OCI-LY3 (cell line): Measurements from ENCODE around the gene APBB1IP.
"Not testable (repeated sequence)": the region's sequence is repeated elsewhere in the genome, so short reads cannot be mapped to it uniquely, and the experiment has no call there.

Experiments used
- H2AFZ ChIP-seq: fragments of 200-600, 300-600 bp; shearing (Covaris generic); 2 replicates; pipeline ENCODE4 v1.6.0; 2014; ENCODE audit warnings: antibody characterized with exemption, low read depth, low read length
- H3K27ac ChIP-seq: fragments of 200-600, 300-600 bp; sonication (generic); 2 replicates; pipeline ENCODE4 v1.5.1; 2014; ENCODE audit warnings: mild to moderate bottlenecking, low read length, moderate library complexity, mixed read lengths
- H3K27me3 ChIP-seq: fragments of 200-600, 300-600 bp; sonication (generic); 2 replicates; pipeline ENCODE4 v1.6.1; 2014; ENCODE audit warnings: low read depth, low read length, mixed read lengths
- H3K36me3 ChIP-seq: fragments of 200-600, 300-600 bp; sonication (generic); replicated peaks from 2 replicates; pipeline ENCODE3; 2014; ENCODE audit warnings: low read depth, low read length, mixed read lengths
- H3K4me1 ChIP-seq: fragments of 300-600, 200-600 bp; sonication (generic); 2 replicates; pipeline ENCODE4 v1.6.1; 2014; ENCODE audit warnings: low read length, mixed read lengths
- H3K4me2 ChIP-seq: fragments of 200-600, 300-600 bp; sonication (generic); 2 replicates; pipeline ENCODE4 v1.6.1; 2014; ENCODE audit warnings: low read length, mixed read lengths
- H3K4me3 ChIP-seq: fragments of 300-600, 200-600 bp; sonication (generic); 2 replicates; pipeline ENCODE4 v1.5.1; 2014; ENCODE audit warnings: antibody characterized with exemption, mild to moderate bottlenecking, low read length, moderate library complexity
- H3K79me2 ChIP-seq: fragments of 300-600, 200-600 bp; shearing (Covaris generic); 2 replicates; pipeline ENCODE4 v1.6.1; 2014; ENCODE audit warnings: mild to moderate bottlenecking, low read length, mixed read lengths
- H3K9ac ChIP-seq: fragments of 300-600, 200-600 bp; shearing (Covaris generic); 2 replicates; pipeline ENCODE4 v1.6.0; 2014; ENCODE audit warnings: mild to moderate bottlenecking, low read length, moderate library complexity
- H3K9me3 ChIP-seq: fragments of 200-600, 300-600 bp; shearing (Covaris generic); 2 replicates; pipeline ENCODE4 v1.6.1; 2014; ENCODE audit warnings: low read length, mixed read lengths; ENCODE audit not compliant: insufficient read depth
- H4K20me1 ChIP-seq: fragments of 200-600, 300-600 bp; sonication (generic); 2 replicates; pipeline ENCODE4 v1.6.1; 2016; ENCODE audit warnings: low read length, mixed read lengths; ENCODE audit not compliant: insufficient read depth
- EZH2phosphoT487 ChIP-seq: fragments of 200-600 bp; shearing (Covaris generic); IDR thresholded peaks from 2 replicates; pipeline ENCODE4 v1.6.1; 2018; ENCODE audit warnings: antibody characterized with exemption, mixed run types, low read depth
- TF ChIP-seq, protein P1 (sequence below): fragments of 200-600, 300-600 bp; sonication (generic); IDR thresholded peaks from 2 replicates; pipeline ENCODE4 v1.5.1; 2014; ENCODE audit warnings: antibody characterized with exemption, low read length, low read depth

APBB1IP gene

DNA sequence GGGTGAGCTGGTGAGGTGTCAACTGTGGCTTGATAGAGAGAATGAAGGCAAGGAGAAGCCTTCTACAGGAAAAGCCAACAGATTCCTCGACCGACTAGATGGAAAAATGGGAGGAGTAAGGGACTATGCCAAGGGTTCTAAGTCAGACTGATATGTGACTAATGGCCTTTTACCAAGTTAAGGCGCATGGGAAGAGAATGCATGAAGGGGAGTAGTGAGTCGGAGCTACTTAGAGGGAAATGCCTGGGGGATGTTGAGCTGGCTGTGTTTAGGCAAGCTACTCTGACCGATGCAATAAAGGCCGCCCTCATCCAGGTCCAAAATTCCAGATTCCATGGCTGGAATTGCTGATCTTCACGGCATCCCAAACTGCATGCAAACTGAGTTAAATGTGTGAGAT is 48.2 kb downstream of the APBB1IP start:
- Histone ChIP-seq H4K20me1 (peaks cover 4% of the 10 kb centered on the region; the same call in 1 of the 2 replicates), H3K79me2 (peaks cover 82% of the 10 kb centered on the region), H3K27me3 (no peaks in the 10 kb centered on the region), H3K9me3 (no peaks in the 10 kb centered on the region), H3K4me3 (no peak overlapping the region; the same call in 1 of the 2 replicates), H3K9ac (no peak overlapping the region), H3K27ac (no peak overlapping the region), H3K4me2 (peak overlapping the region; percentile 70), H2AFZ (no peak overlapping the region), H3K4me1 (peaks cover 49% of the 10 kb centered on the region), H3K36me3 (peaks cover 3% of the 10 kb centered on the region)
- TF ChIP-seq EZH2phosphoT487: no peak
- TF ChIP-seq, protein P1, sequence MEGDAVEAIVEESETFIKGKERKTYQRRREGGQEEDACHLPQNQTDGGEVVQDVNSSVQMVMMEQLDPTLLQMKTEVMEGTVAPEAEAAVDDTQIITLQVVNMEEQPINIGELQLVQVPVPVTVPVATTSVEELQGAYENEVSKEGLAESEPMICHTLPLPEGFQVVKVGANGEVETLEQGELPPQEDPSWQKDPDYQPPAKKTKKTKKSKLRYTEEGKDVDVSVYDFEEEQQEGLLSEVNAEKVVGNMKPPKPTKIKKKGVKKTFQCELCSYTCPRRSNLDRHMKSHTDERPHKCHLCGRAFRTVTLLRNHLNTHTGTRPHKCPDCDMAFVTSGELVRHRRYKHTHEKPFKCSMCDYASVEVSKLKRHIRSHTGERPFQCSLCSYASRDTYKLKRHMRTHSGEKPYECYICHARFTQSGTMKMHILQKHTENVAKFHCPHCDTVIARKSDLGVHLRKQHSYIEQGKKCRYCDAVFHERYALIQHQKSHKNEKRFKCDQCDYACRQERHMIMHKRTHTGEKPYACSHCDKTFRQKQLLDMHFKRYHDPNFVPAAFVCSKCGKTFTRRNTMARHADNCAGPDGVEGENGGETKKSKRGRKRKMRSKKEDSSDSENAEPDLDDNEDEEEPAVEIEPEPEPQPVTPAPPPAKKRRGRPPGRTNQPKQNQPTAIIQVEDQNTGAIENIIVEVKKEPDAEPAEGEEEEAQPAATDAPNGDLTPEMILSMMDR: no peak

DNA sequence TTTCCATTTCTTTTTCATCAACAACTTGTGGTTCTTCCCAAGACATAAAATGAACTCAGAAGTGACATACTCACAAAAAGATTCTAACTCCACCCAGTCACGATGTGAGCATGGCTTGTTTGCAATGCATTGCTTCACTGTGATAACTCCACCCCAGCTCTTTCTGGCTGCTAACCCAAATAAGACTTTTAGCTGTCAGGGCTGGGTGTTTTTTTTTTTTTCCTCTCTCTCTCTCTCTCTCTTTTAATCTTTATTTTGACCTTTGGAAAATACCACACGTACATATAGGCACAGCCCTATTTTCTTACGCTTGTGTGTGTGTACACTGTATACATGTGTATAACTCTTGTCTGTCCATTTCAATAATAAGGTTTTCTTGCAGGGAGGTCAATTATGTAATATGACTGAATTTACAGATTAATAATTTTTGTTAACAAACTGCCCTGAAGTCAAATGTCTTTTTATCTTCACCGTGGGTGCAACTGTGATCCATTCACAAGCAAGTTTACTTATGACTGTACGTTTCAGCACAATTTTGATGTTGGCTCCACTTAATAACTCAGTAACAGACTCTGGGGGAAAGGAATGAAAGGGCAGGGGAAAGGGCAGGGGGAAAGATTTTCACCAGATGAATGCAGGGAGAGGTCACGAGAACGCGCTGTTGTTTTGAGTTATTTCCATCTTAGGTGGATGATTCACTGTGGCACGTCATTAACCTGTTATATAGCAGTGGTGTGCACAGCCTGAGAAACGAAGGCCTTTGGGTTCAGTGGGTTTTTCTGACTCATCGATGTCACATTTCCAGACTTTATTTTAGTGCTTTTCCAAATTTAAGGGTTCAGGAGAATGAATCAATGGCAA is 49.1 kb downstream of the APBB1IP start:
- Histone ChIP-seq H2AFZ (no peak overlapping the region), H3K4me2 (peak overlapping the region; percentile 70), H3K9me3 (no peaks in the 10 kb centered on the region)

DNA sequence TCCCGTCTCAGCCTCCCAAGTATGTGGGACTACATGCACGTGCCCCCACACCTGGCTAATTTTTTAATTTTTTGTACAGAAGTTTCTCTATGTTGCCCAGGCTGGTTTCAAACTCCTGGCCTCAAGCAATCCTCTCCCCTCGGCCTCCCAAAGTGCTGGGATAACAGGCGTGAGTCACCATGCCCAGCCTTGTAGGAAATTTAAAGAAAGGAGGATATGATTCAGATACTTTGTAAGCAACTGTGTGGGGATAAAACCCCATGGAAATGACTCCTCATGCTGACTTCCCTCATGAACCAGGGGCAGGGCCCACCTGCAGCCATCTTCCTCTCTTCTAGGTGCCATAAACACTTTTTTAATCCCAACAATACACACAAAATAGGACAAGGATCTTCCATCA is 50.2 kb downstream of the APBB1IP start:
- peaks cover 4% of the 10 kb centered on the region; the same call in 1 of the 2 replicates for H4K20me1 ChIP-seq
- no peak for TF ChIP-seq EZH2phosphoT487
- TF ChIP-seq, protein P1: no peak
- peaks cover 29% of the 10 kb centered on the region for H3K4me1 ChIP-seq
- no peak overlapping the region for H2AFZ ChIP-seq
- H3K27me3 ChIP-seq: no peaks in the 10 kb centered on the region
- H3K9ac ChIP-seq: no peak overlapping the region
- no peak overlapping the region for H3K4me2 ChIP-seq
- peaks cover 8% of the 10 kb centered on the region for H3K36me3 ChIP-seq
- H3K79me2 ChIP-seq: peaks cover 63% of the 10 kb centered on the region
- no peak overlapping the region for H3K27ac ChIP-seq
- no peaks in the 10 kb centered on the region for H3K9me3 ChIP-seq
- no peak overlapping the region for H3K4me3 ChIP-seq

More for the DNA sequence above, 49.1 kb downstream of the APBB1IP start:
- Histone ChIP-seq H3K79me2 (peaks cover 74% of the 10 kb centered on the region), H3K4me1 (peaks cover 40% of the 10 kb centered on the region), H3K9ac (peak overlapping the region; percentile 36), H3K27me3 (no peaks in the 10 kb centered on the region), H3K36me3 (peaks cover 6% of the 10 kb centered on the region), H3K4me3 (peak overlapping the region; percentile 47), H4K20me1 (peaks cover 4% of the 10 kb centered on the region; the same call in 1 of the 2 replicates), H3K27ac (peak overlapping the region; percentile 70)
- TF ChIP-seq, protein P1: no peak
- no peak for TF ChIP-seq EZH2phosphoT487

DNA sequence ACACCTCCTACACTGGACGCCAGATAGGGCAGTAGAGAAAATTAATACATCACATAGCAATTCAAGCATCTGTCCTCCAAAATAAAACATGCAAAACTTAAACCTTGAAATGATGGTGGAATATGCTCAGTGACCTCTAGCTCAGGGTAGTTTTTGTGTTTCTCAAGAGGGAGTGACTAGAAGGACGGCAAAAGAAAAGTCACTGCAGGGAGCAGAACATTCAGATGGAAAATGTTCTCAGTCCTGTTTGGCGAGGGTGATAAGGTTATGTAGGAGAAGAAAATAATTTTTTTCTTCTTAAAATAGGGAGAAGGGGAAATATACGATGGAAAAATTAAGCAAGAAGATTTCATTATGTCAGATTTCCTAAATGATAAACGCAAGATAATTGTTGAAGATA is 50.9 kb downstream of the APBB1IP start:
- Histone ChIP-seq H3K9me3 (no peaks in the 10 kb centered on the region), H3K36me3 (peaks cover 15% of the 10 kb centered on the region), H3K4me2 (no peak overlapping the region), H3K27ac (no peak overlapping the region), H4K20me1 (peaks cover 4% of the 10 kb centered on the region; the same call in 1 of the 2 replicates), H3K27me3 (no peaks in the 10 kb centered on the region), H3K9ac (no peak overlapping the region), H3K79me2 (peaks cover 55% of the 10 kb centered on the region), H2AFZ (no peak overlapping the region), H3K4me1 (peaks cover 21% of the 10 kb centered on the region), H3K4me3 (no peak overlapping the region)
- no peak for TF ChIP-seq EZH2phosphoT487
- TF ChIP-seq, protein P1: no peak

DNA sequence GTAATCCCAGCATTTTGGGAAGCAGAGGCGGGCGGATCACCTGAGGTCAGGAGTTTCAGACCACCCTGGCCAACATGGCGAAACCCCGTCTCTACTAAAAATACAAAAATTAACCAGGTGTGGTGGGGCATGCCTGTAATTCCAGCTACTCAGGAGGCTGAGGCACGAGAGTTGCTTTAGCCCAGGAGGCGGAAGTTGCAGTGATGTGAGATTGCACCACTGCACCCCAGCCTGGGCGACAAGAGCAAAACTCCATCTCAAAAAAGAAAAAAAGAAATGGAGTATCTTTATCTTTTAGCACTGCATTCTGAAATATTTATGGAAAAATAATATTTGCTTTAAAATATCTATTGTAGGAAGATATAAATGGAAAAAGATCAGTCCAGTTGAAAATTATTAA is 52.2 kb downstream of the APBB1IP start:
- not testable (repeated sequence) for H3K27me3 ChIP-seq, H3K4me3 ChIP-seq, H3K27ac ChIP-seq, H4K20me1 ChIP-seq, H3K9ac ChIP-seq, H3K4me2 ChIP-seq, H3K9me3 ChIP-seq, H2AFZ ChIP-seq
- H3K4me1 ChIP-seq: peaks cover 21% of the 10 kb centered on the region
- peaks cover 46% of the 10 kb centered on the region for H3K79me2 ChIP-seq
- H3K36me3 ChIP-seq: peaks cover 20% of the 10 kb centered on the region
